Uterus (tissue), 2 donors: ENCODE data around the gene DIP2A.

Experiments
- CTCF ChIP-seq, 4 experiments: fragments of 200-600 bp in 2 of 4; fragments of 450-650 bp in 2 of 4; sonication (generic) in 2 of 4; IDR thresholded peaks; one replicate each; pipeline ENCODE4 v1.5.1; 2016 to 2019; ENCODE audit warnings: antibody characterized with exemption in 4 of 4, mild to moderate bottlenecking in 2 of 4, moderate library complexity in 1 of 4
- POLR2A ChIP-seq, 2 donors: fragments of 450-650 bp; IDR thresholded peaks; one replicate each; pipeline ENCODE4 v1.6.1; 2016; ENCODE audit warnings: antibody characterized with exemption in 2 of 2, mild to moderate bottlenecking in 1 of 2, moderate library complexity in 1 of 2

GRCh38 chr21:46469275-46469674 is 10.6 kb downstream of the DIP2A start:
- TF ChIP-seq CTCF (IDR thresholded peaks at IDR 0.05) (no peak), POLR2A (IDR thresholded peaks at IDR 0.05) (no peak)
